ENCODE results near the gene ADAM33.

DNA sequence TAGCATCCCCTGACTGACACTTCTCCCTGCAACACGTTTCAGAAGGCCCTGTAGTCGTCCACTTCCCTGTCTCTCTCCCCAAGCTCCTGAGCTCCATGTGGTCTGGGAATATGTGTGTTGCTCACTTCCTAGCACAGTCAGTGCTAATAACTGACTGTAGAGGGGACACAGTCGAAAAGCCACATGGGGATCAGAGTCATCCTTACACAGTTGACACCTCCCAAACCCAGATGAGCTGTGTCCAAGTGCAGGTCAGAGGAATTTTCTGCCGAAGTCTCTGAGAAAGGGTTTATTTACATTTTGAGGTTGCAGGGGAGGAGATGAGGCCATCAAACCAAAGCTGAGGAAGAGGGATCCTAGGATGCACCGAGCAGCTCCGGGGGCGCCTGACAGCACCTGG is 3.5 kb upstream of the ADAM33 start:
- TF ChIP-seq, protein P1, sequence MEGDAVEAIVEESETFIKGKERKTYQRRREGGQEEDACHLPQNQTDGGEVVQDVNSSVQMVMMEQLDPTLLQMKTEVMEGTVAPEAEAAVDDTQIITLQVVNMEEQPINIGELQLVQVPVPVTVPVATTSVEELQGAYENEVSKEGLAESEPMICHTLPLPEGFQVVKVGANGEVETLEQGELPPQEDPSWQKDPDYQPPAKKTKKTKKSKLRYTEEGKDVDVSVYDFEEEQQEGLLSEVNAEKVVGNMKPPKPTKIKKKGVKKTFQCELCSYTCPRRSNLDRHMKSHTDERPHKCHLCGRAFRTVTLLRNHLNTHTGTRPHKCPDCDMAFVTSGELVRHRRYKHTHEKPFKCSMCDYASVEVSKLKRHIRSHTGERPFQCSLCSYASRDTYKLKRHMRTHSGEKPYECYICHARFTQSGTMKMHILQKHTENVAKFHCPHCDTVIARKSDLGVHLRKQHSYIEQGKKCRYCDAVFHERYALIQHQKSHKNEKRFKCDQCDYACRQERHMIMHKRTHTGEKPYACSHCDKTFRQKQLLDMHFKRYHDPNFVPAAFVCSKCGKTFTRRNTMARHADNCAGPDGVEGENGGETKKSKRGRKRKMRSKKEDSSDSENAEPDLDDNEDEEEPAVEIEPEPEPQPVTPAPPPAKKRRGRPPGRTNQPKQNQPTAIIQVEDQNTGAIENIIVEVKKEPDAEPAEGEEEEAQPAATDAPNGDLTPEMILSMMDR (IDR thresholded peaks at IDR 0.05) = no peak
- TF ChIP-seq ZFX (IDR thresholded peaks at IDR 0.05; ENCODE audit: borderline replicate concordance) = no peak
